ENCODE data around the gene DYNC1I1.

GRCh38 chr7:96144260-96144526 lies 371.8 kb downstream of the DYNC1I1 start:
- TF ChIP-seq ZFX (IDR thresholded peaks at IDR 0.05) (no peak), CTCF (conservative IDR thresholded peaks at IDR 0.05) (no peak)
